Right atrium auricular region (tissue), 2 donors: ENCODE results near the gene ACLY. TPM values are rescaled to one million over a fixed set of nuclear protein-coding genes. Genes with fewer than 3 reads are reported as not detected.
"Not testable (repeated sequence)": the region's sequence is repeated elsewhere in the genome, so short reads cannot be mapped to it uniquely, and the experiment has no call there.

ENCODE experiments used
- DNase-seq: peaks from one replicate; pipeline ENCODE4 v3.0.0-alpha.2; 2019; ENCODE audit warnings: low spot score
- H3K27ac ChIP-seq, 2 donors: fragments of 200-600 bp; sonication (generic); 1 replicate in 1 of 2; 2 replicates in 1 of 2; pipeline ENCODE4 v1.5.1; 2016 to 2019
- H3K27me3 ChIP-seq, 2 donors: fragments of 200-600 bp; sonication (generic); one replicate each; pipeline versions ENCODE4 v1.5.1 to v1.6.0; 2017 to 2019
- H3K36me3 ChIP-seq: fragments of 200-600 bp; sonication (generic); one replicate; pipeline ENCODE4 v1.5.1; 2016
- H3K4me1 ChIP-seq, 2 donors: fragments of 200-600 bp; sonication (generic); one replicate each; pipeline versions ENCODE4 v1.5.1 to v1.6.0; 2017 to 2019
- H3K4me3 ChIP-seq, 2 donors: fragments of 200-600 bp; sonication (generic); 1 replicate in 1 of 2; 2 replicates in 1 of 2; pipeline ENCODE4 v1.5.1; 2017 to 2019; ENCODE audit warnings: mild to moderate bottlenecking in 1 of 2, moderate library complexity in 1 of 2
- H3K9me3 ChIP-seq, 2 donors: fragments of 200-600 bp; sonication (generic); one replicate each; pipeline ENCODE4 v1.5.1; 2019
- total RNA-seq, 2 donors: library from RNA; depleted of rRNA; stranded (reverse); fragments of >200 nt; gene quantifications; one replicate each; pipeline ENCODE4 v1.1.0, GENCODE V29; 2016
- TF ChIP-seq, protein P1 (sequence below), 2 donors: fragments of 200-600 bp; sonication (generic); IDR thresholded peaks; one replicate each; pipeline ENCODE4 v1.5.1; 2019; ENCODE audit warnings: antibody characterized with exemption in 2 of 2

Gene ACLY
- total RNA-seq, 2 donors from 2014 or later: 31.7 to 42.2 TPM

DNA sequence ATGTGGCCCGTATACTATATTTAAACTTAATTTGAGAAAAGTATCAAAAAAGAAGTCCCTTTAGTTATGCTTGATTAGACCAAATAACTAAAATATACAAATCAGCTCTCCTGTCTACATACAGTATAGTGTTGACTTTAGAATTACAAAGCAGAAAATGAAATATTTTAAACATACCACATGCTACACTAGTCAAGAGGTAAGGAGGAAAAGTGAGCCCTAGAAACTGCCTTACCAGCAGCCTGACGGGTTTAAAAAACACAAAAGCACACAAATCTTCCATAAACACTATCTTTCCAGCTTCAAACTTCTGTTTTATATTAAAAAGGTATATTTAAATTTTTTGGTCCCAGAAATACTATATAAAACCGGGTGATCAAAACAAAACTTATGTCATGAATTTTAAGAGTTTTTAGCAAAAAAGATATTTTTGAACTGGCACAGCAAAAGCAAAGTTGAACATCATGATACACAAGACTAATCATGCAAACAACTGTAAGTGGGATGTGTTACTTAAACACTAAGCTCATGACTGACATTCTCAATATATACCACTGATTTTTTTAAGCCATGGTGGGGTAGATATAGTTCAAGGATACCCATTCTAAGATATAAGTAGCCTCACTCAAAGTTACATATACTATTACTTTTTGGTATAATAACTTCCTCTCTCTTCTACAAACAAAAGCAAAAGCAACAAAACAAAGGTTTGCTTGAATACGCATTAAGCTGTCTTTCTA, 69.3 kb downstream of the ACLY start:
- Histone ChIP-seq H3K27ac (no peak overlapping the region), H3K4me1 (no peaks in the 10 kb centered on the region), H3K27me3 (no peaks in the 10 kb centered on the region), H3K9me3 (no peaks in the 10 kb centered on the region), H3K36me3 (peaks cover 11% of the 10 kb centered on the region), H3K4me3 (no peak overlapping the region)
- TF ChIP-seq, protein P1, sequence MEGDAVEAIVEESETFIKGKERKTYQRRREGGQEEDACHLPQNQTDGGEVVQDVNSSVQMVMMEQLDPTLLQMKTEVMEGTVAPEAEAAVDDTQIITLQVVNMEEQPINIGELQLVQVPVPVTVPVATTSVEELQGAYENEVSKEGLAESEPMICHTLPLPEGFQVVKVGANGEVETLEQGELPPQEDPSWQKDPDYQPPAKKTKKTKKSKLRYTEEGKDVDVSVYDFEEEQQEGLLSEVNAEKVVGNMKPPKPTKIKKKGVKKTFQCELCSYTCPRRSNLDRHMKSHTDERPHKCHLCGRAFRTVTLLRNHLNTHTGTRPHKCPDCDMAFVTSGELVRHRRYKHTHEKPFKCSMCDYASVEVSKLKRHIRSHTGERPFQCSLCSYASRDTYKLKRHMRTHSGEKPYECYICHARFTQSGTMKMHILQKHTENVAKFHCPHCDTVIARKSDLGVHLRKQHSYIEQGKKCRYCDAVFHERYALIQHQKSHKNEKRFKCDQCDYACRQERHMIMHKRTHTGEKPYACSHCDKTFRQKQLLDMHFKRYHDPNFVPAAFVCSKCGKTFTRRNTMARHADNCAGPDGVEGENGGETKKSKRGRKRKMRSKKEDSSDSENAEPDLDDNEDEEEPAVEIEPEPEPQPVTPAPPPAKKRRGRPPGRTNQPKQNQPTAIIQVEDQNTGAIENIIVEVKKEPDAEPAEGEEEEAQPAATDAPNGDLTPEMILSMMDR (IDR thresholded peaks at IDR 0.05): no peak
- DNase-seq: no peak

DNA sequence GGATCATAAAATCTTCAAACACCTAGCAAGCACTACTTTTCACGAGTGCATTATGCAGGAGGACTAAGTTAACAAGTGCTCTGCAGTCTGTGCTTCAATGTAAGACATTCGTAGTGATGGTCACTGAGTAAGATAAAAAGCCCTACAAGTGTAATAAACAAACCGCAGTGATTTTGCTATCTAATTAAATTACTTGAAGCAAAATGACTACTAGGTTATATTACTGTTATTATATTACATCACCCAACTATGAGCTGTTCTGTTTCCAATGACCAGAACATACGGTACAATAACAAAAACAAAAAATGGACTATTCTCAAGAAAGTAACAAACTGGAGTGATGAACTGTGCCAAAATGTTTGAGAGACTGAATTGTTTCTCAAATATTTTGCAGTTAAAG, 70.0 kb downstream of the ACLY start:
- Histone ChIP-seq H3K4me1 (no peaks in the 10 kb centered on the region), H3K27me3 (no peaks in the 10 kb centered on the region), H3K27ac (no peak overlapping the region), H3K9me3 (no peaks in the 10 kb centered on the region), H3K4me3 (no peak overlapping the region), H3K36me3 (peaks cover 5% of the 10 kb centered on the region)
- TF ChIP-seq, protein P1 (IDR thresholded peaks at IDR 0.05): no peak
- DNase-seq: no peak

DNA sequence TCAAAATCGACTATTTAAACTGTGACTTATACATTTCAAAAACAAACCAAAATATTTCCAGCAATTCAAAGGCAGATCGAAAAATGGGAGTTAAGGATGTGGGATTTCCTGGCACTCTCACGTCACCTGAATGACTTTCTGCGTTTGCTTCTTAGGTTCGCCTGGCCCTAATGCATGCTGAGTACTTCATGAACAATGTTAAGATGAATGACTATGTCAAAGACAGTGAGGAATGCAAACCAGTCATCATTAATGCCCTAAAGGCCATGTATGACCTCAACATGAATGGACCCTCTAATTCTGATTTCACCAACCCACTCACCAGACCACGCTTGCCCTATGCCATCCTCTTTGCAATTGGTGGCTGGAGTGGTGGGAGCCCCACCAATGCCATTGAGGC, 73.8 kb downstream of the ACLY start:
- Histone ChIP-seq H3K36me3 (no peaks in the 10 kb centered on the region), H3K27ac (no peak overlapping the region), H3K27me3 (no peaks in the 10 kb centered on the region), H3K9me3 (no peaks in the 10 kb centered on the region), H3K4me1 (no peaks in the 10 kb centered on the region), H3K4me3 (no peak overlapping the region)
- TF ChIP-seq, protein P1 (IDR thresholded peaks at IDR 0.05): no peak
- no peak for DNase-seq

DNA sequence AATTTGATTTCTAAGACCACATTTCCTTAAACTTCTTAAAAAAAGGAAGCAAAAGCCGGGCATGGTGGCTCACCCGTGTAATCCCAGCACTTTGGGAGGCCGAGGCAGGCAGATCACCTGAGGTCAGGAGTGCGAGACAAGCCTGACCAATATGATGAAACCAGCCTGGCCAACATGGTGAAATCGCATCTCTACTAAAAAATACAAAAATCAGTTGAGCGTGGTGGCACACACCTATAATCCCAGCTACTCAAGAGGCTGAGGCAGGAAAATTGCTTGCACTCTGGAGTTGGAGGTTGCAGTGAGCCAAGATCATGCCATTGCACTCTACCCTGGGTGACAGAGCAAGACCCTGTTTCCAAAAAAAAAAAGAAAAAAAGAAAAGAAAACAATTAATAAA, 78.0 kb downstream of the ACLY start:
- not testable (repeated sequence) for H3K27me3 ChIP-seq, H3K9me3 ChIP-seq, H3K4me1 ChIP-seq, H3K36me3 ChIP-seq, H3K4me3 ChIP-seq, H3K27ac ChIP-seq, DNase-seq

DNA sequence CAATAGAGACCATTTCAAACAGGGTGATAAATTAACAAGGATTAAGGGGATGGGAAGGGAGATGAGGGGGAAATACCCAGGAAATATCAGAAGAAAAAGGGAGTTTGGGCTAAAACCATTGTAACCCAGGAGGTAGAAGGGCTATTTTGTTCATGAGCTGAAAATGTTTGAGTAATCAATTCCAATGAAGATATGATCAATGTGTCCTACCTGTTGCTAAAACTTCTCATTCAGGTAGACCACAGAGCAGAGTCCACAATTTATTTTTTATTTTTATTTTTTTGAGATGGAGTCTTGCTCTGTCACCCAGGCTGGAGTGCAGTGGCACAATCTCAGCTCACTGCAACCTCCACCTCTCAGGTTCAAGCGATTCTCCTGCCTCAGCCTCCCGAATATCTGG, 79.3 kb downstream of the ACLY start:
- H3K4me3 ChIP-seq, H3K9me3 ChIP-seq, H3K27me3 ChIP-seq, H3K36me3 ChIP-seq, DNase-seq, H3K27ac ChIP-seq: not testable (repeated sequence)
- H3K4me1 ChIP-seq: peaks cover 0 to 18% of the 10 kb centered on the region in 2 donors

DNA sequence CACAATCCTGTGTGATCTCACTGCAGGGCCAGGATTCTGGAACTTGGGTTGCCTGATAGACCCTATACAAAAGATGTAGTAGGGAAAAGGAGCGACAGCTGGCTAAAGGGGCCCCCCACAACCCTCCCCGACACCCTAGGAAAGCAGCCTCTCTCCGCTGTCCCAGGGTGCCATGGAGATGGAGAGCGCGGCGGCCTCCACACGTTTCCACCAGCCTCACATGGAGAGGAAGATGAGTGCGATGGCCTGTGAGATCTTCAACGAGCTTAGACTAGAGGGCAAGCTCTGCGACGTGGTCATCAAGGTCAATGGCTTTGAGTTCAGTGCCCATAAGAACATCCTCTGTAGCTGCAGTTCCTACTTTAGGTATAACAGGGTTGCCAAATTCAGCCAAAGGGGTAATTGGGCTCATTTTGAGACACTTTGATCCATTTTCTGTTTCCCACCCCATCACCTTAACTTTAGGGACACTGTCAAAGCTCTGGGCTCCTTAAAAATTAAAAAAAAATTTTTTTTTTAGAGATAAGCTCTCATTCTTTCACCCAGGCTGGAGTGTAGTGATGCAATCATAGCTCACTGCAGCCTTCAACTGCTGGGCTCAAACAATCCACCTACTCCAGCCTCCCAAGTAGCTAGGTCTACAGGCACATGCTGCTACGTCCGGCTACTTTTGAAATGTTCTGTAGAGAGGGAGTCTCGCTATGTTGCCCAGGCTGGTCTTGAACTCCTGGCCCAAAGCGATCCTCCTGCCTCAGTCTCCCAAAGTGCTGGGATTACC, 80.8 kb downstream of the ACLY start, which contains the start of gene KLHL10:
Gene KLHL10, plus strand, starts transcription at position 65 of the 778 bp plus-strand sequence. Its CDS starts 108 bp downstream, at position 173.
- no peak within 1 kb of the TSS for H3K4me3 ChIP-seq
- H3K27ac ChIP-seq: no peak within 1 kb of the TSS
- no peaks in the 10 kb centered on the region for H3K9me3 ChIP-seq
- H3K36me3 ChIP-seq: no peaks in the 10 kb centered on the region
- H3K4me1 ChIP-seq: peaks cover 0 to 18% of the 10 kb centered on the region in 2 donors
- TF ChIP-seq, protein P1 (IDR thresholded peaks at IDR 0.05): no peak
- no peak for DNase-seq
- H3K27me3 ChIP-seq: no peaks in the 10 kb centered on the region
